ENCODE results near the gene RNF208. TPM values are rescaled to one million over a fixed set of nuclear protein-coding genes. Genes with fewer than 3 reads are reported as not detected.

RNF208 gene
- polyA plus RNA-seq, 1 of the 3 experiments (the other 2 are of a cell fraction): 2.7 TPM

DNA sequence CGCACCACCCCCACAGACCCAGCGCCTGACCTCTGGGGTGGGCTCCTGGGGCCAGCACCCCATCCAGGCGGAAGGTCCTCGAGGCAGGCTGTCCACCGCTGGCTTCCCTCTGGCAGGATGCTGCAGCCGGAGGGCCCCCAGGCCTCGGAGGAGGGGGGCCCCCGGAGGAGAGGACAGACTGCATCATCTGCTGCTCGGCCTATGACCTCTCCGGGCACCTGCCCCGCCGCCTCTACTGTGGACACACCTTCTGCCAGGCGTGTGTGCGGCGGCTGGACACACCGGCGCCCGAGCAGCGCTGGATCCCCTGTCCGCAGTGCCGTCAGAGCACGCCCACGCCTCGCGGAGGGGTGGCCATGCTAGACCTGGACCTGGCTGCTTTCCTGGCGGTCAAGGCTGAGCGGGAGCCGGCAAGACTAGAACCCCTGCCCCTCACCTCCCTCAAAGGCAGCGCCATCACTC is 6.5 kb upstream of the RNF208 start (continued):
- TF ChIP-seq, protein P1, sequence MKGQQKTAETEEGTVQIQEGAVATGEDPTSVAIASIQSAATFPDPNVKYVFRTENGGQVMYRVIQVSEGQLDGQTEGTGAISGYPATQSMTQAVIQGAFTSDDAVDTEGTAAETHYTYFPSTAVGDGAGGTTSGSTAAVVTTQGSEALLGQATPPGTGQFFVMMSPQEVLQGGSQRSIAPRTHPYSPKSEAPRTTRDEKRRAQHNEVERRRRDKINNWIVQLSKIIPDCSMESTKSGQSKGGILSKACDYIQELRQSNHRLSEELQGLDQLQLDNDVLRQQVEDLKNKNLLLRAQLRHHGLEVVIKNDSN (IDR thresholded peaks at IDR 0.05; ENCODE audit: borderline replicate concordance, low read depth): no peak
- TF ChIP-seq RFX5 (IDR thresholded peaks at IDR 0.05; ENCODE audit: low read length) (no peak), MXI1 (IDR thresholded peaks at IDR 0.05; ENCODE audit: low read depth, low read length) (no peak), EP300 (IDR thresholded peaks at IDR 0.05; ENCODE audit: borderline replicate concordance in 1 of 2, low read depth in 1 of 2, low read length in 1 of 2) (no peak), TEAD4 (IDR thresholded peaks at IDR 0.05; ENCODE audit: borderline replicate concordance, insufficient read depth) (no peak), NRF1 (IDR thresholded peaks at IDR 0.05; ENCODE audit: low read depth, low read length) (no peak), SIN3A (IDR thresholded peaks at IDR 0.05; ENCODE audit: borderline replicate concordance, low read depth, low read length) (no peak)

DNA sequence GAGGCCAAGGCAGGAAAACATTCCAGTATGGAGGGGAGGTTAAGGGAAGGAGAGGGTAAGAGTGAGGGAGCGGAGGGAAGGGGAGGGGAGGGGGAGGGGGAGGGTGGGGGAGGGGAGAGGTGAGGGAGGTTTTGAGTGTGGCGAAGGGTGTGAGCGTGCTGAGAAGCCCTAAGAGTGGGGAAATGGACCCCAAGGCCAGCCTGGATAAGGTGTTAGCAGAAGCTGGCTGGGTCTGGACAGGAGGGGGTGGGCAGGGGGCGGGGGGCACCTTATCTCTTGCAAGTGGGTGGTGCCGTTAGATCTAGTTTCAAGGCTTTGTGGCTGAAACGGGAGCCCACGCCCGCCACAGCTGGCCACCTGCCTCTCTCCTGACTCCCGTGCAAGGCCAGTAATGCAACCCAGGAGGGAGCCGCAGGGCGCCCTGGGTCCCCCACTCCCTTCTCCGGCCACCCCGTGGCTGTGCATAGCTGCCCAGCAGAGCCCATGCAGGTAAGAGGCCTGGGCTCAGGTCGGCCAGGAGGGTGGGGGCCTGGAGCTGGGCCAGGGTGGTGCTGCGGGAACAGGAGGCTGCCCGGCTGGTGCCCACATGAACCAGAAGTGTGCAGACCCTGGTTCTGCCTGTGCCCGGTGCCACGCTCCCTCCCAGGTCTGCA is 5.9 kb upstream of the RNF208 start:
- Histone ChIP-seq H3K79me2 (ENCODE audit: insufficient read depth) (no peaks in the 10 kb centered on the region), H3K9me3 (no peaks in the 10 kb centered on the region), H3K9me2 (no peaks in the 10 kb centered on the region), H4K20me1 (ENCODE audit: insufficient read depth) (no peaks in the 10 kb centered on the region), H3K4me2 (no peak overlapping the region; the same call in 1 of the 2 replicates), H3K36me3 (replicated peaks in 1 of 2; ENCODE audit: control insufficient read depth in 1 of 2, insufficient read depth in 2 of 2, low read length in 1 of 2) (no peaks in the 10 kb centered on the region), H3F3A (replicated peaks; ENCODE audit: insufficient read depth) (peaks cover 16% of the 10 kb centered on the region), H3K4me1 (ENCODE audit: control insufficient read depth in 1 of 2, insufficient read depth in 2 of 2, low read depth in 1 of 2, low read length in 1 of 2) (peaks cover 0 to 49% of the 10 kb centered on the region in 2 experiments; a peak in 1 of 4 replicates), H3K9ac (no peak overlapping the region), H2AFZ (ENCODE audit: low read depth) (no peak overlapping the region), H3K27me3 (ENCODE audit: insufficient read depth) (no peaks in the 10 kb centered on the region), H3K27ac (ENCODE audit: low read depth in 2 of 2, low read length in 1 of 2) (no peak overlapping the region), H3K4me3 (ENCODE audit: low read depth in 2 of 2, low read length in 1 of 2) (no peak overlapping the region)
- no peak for TF ChIP-seq TEAD4 (IDR thresholded peaks at IDR 0.05; ENCODE audit: borderline replicate concordance, insufficient read depth)
- no peak for TF ChIP-seq YY1 (IDR thresholded peaks at IDR 0.05; ENCODE audit: low read depth)
- no peak for TF ChIP-seq FOXM1 (IDR thresholded peaks at IDR 0.05; ENCODE audit: low read depth)
- no peak for TF ChIP-seq NRF1 (IDR thresholded peaks at IDR 0.05; ENCODE audit: low read depth, low read length)
- TF ChIP-seq EP300 (IDR thresholded peaks at IDR 0.05; ENCODE audit: borderline replicate concordance in 1 of 2, low read depth in 1 of 2, low read length in 1 of 2): no peak
- TF ChIP-seq, protein P2, sequence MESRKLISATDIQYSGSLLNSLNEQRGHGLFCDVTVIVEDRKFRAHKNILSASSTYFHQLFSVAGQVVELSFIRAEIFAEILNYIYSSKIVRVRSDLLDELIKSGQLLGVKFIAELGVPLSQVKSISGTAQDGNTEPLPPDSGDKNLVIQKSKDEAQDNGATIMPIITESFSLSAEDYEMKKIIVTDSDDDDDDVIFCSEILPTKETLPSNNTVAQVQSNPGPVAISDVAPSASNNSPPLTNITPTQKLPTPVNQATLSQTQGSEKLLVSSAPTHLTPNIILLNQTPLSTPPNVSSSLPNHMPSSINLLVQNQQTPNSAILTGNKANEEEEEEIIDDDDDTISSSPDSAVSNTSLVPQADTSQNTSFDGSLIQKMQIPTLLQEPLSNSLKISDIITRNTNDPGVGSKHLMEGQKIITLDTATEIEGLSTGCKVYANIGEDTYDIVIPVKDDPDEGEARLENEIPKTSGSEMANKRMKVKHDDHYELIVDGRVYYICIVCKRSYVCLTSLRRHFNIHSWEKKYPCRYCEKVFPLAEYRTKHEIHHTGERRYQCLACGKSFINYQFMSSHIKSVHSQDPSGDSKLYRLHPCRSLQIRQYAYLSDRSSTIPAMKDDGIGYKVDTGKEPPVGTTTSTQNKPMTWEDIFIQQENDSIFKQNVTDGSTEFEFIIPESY (IDR thresholded peaks at IDR 0.05; ENCODE audit: borderline replicate concordance, low read depth): no peak
- TF ChIP-seq TCF12 (IDR thresholded peaks at IDR 0.05): no peak
- no peak for TF ChIP-seq RXRA (IDR thresholded peaks at IDR 0.05; ENCODE audit: borderline replicate concordance, low read depth)
- no peak for TF ChIP-seq MEF2A (IDR thresholded peaks at IDR 0.05; ENCODE audit: borderline replicate concordance, low read depth)
- TF ChIP-seq, protein P3, sequence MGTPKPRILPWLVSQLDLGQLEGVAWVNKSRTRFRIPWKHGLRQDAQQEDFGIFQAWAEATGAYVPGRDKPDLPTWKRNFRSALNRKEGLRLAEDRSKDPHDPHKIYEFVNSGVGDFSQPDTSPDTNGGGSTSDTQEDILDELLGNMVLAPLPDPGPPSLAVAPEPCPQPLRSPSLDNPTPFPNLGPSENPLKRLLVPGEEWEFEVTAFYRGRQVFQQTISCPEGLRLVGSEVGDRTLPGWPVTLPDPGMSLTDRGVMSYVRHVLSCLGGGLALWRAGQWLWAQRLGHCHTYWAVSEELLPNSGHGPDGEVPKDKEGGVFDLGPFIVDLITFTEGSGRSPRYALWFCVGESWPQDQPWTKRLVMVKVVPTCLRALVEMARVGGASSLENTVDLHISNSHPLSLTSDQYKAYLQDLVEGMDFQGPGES (IDR thresholded peaks at IDR 0.05; ENCODE audit: low read depth, low read length): no peak
- no peak for TF ChIP-seq NFIC (IDR thresholded peaks at IDR 0.05; ENCODE audit: borderline replicate concordance)
- 46% methylated on average over 3 of the region's 18 CpGs for WGBS (ENCODE audit: low lambda C conversion rate)
- ChIA-PET CTCF (interaction anchor here (0.6 to 7.7 kb wide), 40 partner anchors 9 to 314 kb away, joined by 3 to 95 read pairs (median 6); partner anchors contain the start of genes DPP7, MAN1B1, NELFB and NPDC1), POLR2A (interaction anchor here (1.0 to 1.5 kb wide), 6 partner anchors 23 to 121 kb away, joined by 3 to 8 read pairs (median 4); no protein-coding TSS in a partner anchor)
- no peak for DNase-seq

Measured in SK-N-SH (cell line).